ENCODE measurements around the gene ITGBL1.

DNA sequence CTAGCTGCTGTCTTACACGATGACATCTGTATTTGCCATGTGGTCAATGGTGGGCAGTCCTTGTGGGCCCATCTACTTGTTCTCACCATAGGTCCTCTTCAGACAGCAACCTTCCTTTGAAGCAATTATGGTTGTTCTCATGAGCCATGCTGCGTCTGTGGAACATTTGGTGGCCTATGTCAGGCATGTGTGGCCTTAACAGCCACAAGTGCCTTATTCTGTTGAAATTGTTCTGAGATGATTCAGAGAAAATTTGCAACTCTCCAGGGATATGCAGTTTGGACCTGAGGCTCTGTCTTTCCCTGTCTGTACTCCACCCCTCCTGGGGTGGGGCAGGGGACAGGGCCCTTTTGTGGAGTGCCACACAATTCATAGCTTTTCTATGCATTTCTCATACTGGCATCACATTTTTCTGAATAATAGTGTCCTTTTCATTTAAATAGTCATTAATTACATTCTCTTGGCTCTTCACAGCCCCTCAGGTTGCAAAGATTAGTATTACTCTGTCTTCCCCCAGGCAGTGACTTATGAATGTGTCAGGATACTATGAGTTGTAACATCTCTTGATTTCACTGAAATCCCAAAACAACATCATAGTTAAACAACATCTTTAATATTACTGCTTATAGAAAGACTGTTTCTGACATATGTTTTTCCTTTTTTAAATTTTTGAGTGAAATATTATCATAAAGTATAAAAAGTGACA is 102.1 kb downstream of the ITGBL1 start:
- TF ChIP-seq, protein P1, sequence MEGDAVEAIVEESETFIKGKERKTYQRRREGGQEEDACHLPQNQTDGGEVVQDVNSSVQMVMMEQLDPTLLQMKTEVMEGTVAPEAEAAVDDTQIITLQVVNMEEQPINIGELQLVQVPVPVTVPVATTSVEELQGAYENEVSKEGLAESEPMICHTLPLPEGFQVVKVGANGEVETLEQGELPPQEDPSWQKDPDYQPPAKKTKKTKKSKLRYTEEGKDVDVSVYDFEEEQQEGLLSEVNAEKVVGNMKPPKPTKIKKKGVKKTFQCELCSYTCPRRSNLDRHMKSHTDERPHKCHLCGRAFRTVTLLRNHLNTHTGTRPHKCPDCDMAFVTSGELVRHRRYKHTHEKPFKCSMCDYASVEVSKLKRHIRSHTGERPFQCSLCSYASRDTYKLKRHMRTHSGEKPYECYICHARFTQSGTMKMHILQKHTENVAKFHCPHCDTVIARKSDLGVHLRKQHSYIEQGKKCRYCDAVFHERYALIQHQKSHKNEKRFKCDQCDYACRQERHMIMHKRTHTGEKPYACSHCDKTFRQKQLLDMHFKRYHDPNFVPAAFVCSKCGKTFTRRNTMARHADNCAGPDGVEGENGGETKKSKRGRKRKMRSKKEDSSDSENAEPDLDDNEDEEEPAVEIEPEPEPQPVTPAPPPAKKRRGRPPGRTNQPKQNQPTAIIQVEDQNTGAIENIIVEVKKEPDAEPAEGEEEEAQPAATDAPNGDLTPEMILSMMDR (conservative IDR thresholded peaks at IDR 0.05; ENCODE audit: low read depth, low read length) = no peak
- TF ChIP-seq EZH2 (IDR thresholded peaks at IDR 0.05; ENCODE audit: low read length, unreplicated experiment) = no peak
